Astrocyte (in vitro differentiated cells and primary cell): Measurements from ENCODE around the gene ZAP70. TPM values are rescaled to one million over a fixed set of nuclear protein-coding genes. Genes with fewer than 3 reads are reported as not detected.

Experiments used
- total RNA-seq: library from RNA; stranded (reverse); gene quantifications from 2 replicates; pipeline ENCODE4 v1.2.1, GENCODE V29; 2021

The ZAP70 gene
- total RNA-seq, 1 donor from 2014 or later: 0.73 TPM

Other genes starting within 250 kb of the ZAP70 start
- gene ANKRD36B, start 123.7 kb upstream of the ZAP70 start, total RNA-seq: 15.3 and 20.0 TPM in 2 replicates
- 213 and 228 TPM in 2 replicates for gene COX5B, start 67.5 kb upstream of the ZAP70 start, total RNA-seq
- 35.6 and 36.2 TPM in 2 replicates for gene ACTR1B, start 49.5 kb upstream of the ZAP70 start, total RNA-seq
- gene C2orf92, start 43.9 kb upstream of the ZAP70 start, total RNA-seq: 8.5 and 15.3 TPM in 2 replicates